B cell (primary cell): ENCODE data around the gene PRODH. TPM values are rescaled to one million over a fixed set of nuclear protein-coding genes. Genes with fewer than 3 reads are reported as not detected.
"Not testable (repeated sequence)": the region's sequence is repeated elsewhere in the genome, so short reads cannot be mapped to it uniquely, and the experiment has no call there.

Source experiments
- ATAC-seq: fragments of 200-7000 bp; cut with Tn5 transposase; one replicate; pipeline ENCODE4 v1.10.0; 2021; ENCODE audit warnings: low read depth, mild to moderate bottlenecking, moderate number of reproducible peaks, moderate library complexity
- CTCF ChIA-PET: fragments of 350-600 bp; sonication (Branson Sonifier 250); formaldehyde crosslinking; loops from one replicate; lab custom pipeline; 2021; ENCODE audit warnings: antibody characterized with exemption, inconsistent platforms; lab: Charles Lee
- POLR2A ChIA-PET: fragments of 350-600 bp; sonication (Branson Sonifier 250); formaldehyde crosslinking; loops from one replicate; lab custom pipeline; 2021; ENCODE audit warnings: antibody characterized with exemption; lab: Charles Lee
- DNase-seq: peaks from one replicate; pipeline ENCODE4 v3.0.0; 2013
- H2AFZ ChIP-seq: 2 replicates; pipeline ENCODE4 v1.6.1; 2012; ENCODE audit warnings: mild to moderate bottlenecking, low read depth, low read length; ENCODE audit not compliant: insufficient read depth, poor library complexity, severe bottlenecking
- H3K27ac ChIP-seq, 2 donors: 1 replicate in 1 of 2; 2 replicates in 1 of 2; pipeline ENCODE4 v1.5.1; 2012 to 2013; ENCODE audit warnings: low read length in 2 of 2, mild to moderate bottlenecking in 2 of 2, moderate library complexity in 1 of 2
- H3K27me3 ChIP-seq, 4 experiments: fragments of 200-600 bp in 1 of 4; sonication (generic) in 1 of 4; replicated peaks in 1 of 4; 1 replicate in 2 of 4; 2 replicates in 2 of 4; pipeline versions ENCODE4 v1.6.1 to v1.7.0; 2013 to 2016; ENCODE audit warnings: low read length in 3 of 4, mild to moderate bottlenecking in 2 of 4, mixed read lengths in 1 of 4, moderate library complexity in 1 of 4; ENCODE audit not compliant: insufficient read depth in 4 of 4, control insufficient read depth in 3 of 4; ENCODE audit errors: control extremely low read depth in 1 of 4
- H3K36me3 ChIP-seq, 2 experiments: replicated peaks in 1 of 2; 1 replicate in 1 of 2; 2 replicates in 1 of 2; pipeline versions ENCODE4 v1.6.1 to v1.7.1; 2013; ENCODE audit warnings: low read length in 1 of 2; ENCODE audit not compliant: insufficient read depth in 2 of 2, control insufficient read depth in 1 of 2; ENCODE audit errors: control extremely low read depth in 1 of 2, extremely low read depth in 1 of 2
- H3K4me1 ChIP-seq, 2 donors: fragments of 200-600 bp in 1 of 2; sonication (generic) in 1 of 2; 1 replicate in 1 of 2; 2 replicates in 1 of 2; pipeline versions ENCODE4 v1.5.1 to v1.6.1; 2013 to 2017; ENCODE audit warnings: low read length in 2 of 2; ENCODE audit not compliant: control insufficient read depth in 2 of 2, insufficient read depth in 2 of 2
- H3K4me2 ChIP-seq: replicated peaks from 2 replicates; pipeline ENCODE3; 2012; ENCODE audit warnings: mild to moderate bottlenecking, low read depth, low read length; ENCODE audit not compliant: poor library complexity, severe bottlenecking
- H3K4me3 ChIP-seq, 5 experiments: fragments of 200-600 bp in 1 of 5; sonication (generic) in 1 of 5; 1 replicate in 3 of 5; 2 replicates in 2 of 5; pipeline versions ENCODE4 v1.5.1 to v1.7.0; 2011 to 2016; ENCODE audit warnings: low read length in 4 of 5, mild to moderate bottlenecking in 4 of 5, low read depth in 2 of 5, control low read depth in 1 of 5, moderate library complexity in 1 of 5; ENCODE audit not compliant: insufficient read depth in 1 of 5; ENCODE audit errors: control extremely low read depth in 1 of 5, extremely low read depth in 1 of 5
- H3K79me2 ChIP-seq: fragments of 200-600 bp; sonication (generic); one replicate; pipeline ENCODE4 v1.6.0; 2016; ENCODE audit warnings: low read length; ENCODE audit not compliant: control insufficient read depth, insufficient read depth
- H3K9ac ChIP-seq: fragments of 200-600 bp; sonication (generic); 2 replicates; pipeline ENCODE4 v1.6.1; 2017; ENCODE audit warnings: mild to moderate bottlenecking, low read length, moderate library complexity
- H3K9me3 ChIP-seq, 3 donors: one replicate each; pipeline versions ENCODE4 v1.6.1 to v1.7.1; 2013; ENCODE audit warnings: low read length in 2 of 3; ENCODE audit not compliant: control insufficient read depth in 2 of 3, insufficient read depth in 1 of 3; ENCODE audit errors: control extremely low read depth in 1 of 3
- H4K20me1 ChIP-seq: 2 replicates; pipeline ENCODE4 v1.6.0; 2012; ENCODE audit warnings: mild to moderate bottlenecking, low read length; ENCODE audit not compliant: insufficient read depth, control insufficient read depth, poor library complexity, severe bottlenecking
- H3K27ac Mint-ChIP-seq: one replicate; pipeline ENCODE4 v1.8.0; 2021; ENCODE audit warnings: mixed read lengths
- H3K27me3 Mint-ChIP-seq: one replicate; pipeline ENCODE4 v1.8.0; 2021; ENCODE audit warnings: mixed read lengths
- H3K4me1 Mint-ChIP-seq: one replicate; pipeline ENCODE4 v1.8.0; 2021; ENCODE audit warnings: mixed read lengths
- H3K4me3 Mint-ChIP-seq: one replicate; pipeline ENCODE4 v1.8.0; 2021; ENCODE audit warnings: mixed read lengths
- H3K9me3 Mint-ChIP-seq: one replicate; pipeline ENCODE4 v1.8.0; 2022; ENCODE audit warnings: mixed read lengths; ENCODE audit not compliant: insufficient read depth
- CTCF ChIP-seq: fragments of 200-600 bp; IDR thresholded peaks from one replicate; pipeline ENCODE4 v1.8.0; 2022; ENCODE audit warnings: antibody characterized with exemption, mild to moderate bottlenecking
- EZH2 ChIP-seq: IDR thresholded peaks from 2 replicates; pipeline ENCODE4 v1.6.1; 2012; ENCODE audit warnings: borderline replicate concordance, low read depth, mild to moderate bottlenecking, moderate library complexity, low read length; ENCODE audit not compliant: insufficient read depth, poor library complexity, severe bottlenecking
- WGBS: methylation state at CpG from one replicate; pipeline ENCODE4 v1.1.5; 2013; ENCODE audit warnings: missing lambda C conversion rate; ENCODE audit not compliant: insufficient coverage; 5-methylcytosine and 5-hydroxymethylcytosine counted together
- intact Hi-C: fragments of 100-400 bp; cut with micrococcal nuclease; formaldehyde crosslinking; loops from one replicate; pipeline ENCODE4 v1.10.0; 2022
- polyA plus RNA-seq: library from polyadenylated mRNA; depleted of rRNA; stranded (reverse); fragments of >200 nt; gene quantifications from 2 replicates; pipeline ENCODE4 v1.2.3, GENCODE V29; 2012
- total RNA-seq, 2 donors: library from RNA; stranded (reverse); fragments of 120-200 nt in 1 of 2; gene quantifications; 1 replicate in 1 of 2; 2 replicates in 1 of 2; pipeline versions ENCODE4 v1.2.3 to v1.2.4, GENCODE V29; 2013 to 2022

Gene PRODH
- total and polyA plus RNA-seq, 2 donors (not counting 1 experiment from before 2014, with no cell fraction given) = not detected

GRCh38 chr22:18968011-18968749 lies 32.1 kb upstream of the PRODH start:
- peaks cover 0 to 4% (median 0%) of the 10 kb centered on the region in 3 donors for H3K9me3 ChIP-seq
- POLR2A ChIA-PET = no interaction called here
- no peak overlapping the region for H3K27ac Mint-ChIP-seq
- TF ChIP-seq EZH2 = no peak
- TF ChIP-seq CTCF = no peak
- no peaks in the 10 kb centered on the region for H3K9me3 Mint-ChIP-seq
- intact Hi-C loops = no loop called here
- no peaks in the 10 kb centered on the region for H3K36me3 ChIP-seq
- no peaks in the 10 kb centered on the region for H3K79me2 ChIP-seq
- H3K4me1 Mint-ChIP-seq = peaks cover 6% of the 10 kb centered on the region
- WGBS = 65% methylated on average over 14 of the region's 20 CpGs
- DNase-seq (no peak), ATAC-seq (no peak)
- no peak overlapping the region for H3K9ac ChIP-seq
- no peak overlapping the region for H2AFZ ChIP-seq
- no peaks in the 10 kb centered on the region for H4K20me1 ChIP-seq
- CTCF ChIA-PET = no interaction called here
- H3K4me3 ChIP-seq = no peak overlapping the region
- peaks cover 19% of the 10 kb centered on the region for H3K27me3 Mint-ChIP-seq
- H3K27me3 ChIP-seq = peaks cover 0 to 17% (median 3%) of the 10 kb centered on the region in 4 experiments
- peaks cover 0 to 5% of the 10 kb centered on the region in 2 donors for H3K4me1 ChIP-seq
- H3K4me2 ChIP-seq = no peak overlapping the region
- no peak overlapping the region for H3K4me3 Mint-ChIP-seq
- no peak overlapping the region for H3K27ac ChIP-seq

GRCh38 chr22:18967391-18968010 lies 31.4 kb upstream of the PRODH start:
- H3K9me3 ChIP-seq, H3K4me3 ChIP-seq, H2AFZ ChIP-seq, H4K20me1 ChIP-seq, H3K9ac ChIP-seq, H3K79me2 ChIP-seq, ATAC-seq, H3K4me3 Mint-ChIP-seq, H3K4me1 ChIP-seq, intact Hi-C loops, H3K36me3 ChIP-seq, POLR2A ChIA-PET, H3K4me2 ChIP-seq, H3K4me1 Mint-ChIP-seq, H3K27ac ChIP-seq, H3K27ac Mint-ChIP-seq, H3K9me3 Mint-ChIP-seq, DNase-seq: not testable (repeated sequence)
- peaks cover 19% of the 10 kb centered on the region for H3K27me3 Mint-ChIP-seq
- peaks cover 0 to 17% (median 3%) of the 10 kb centered on the region in 4 experiments for H3K27me3 ChIP-seq
- CTCF ChIA-PET = interaction anchor here (0.6 kb wide), 1 partner anchor 1942 kb away, joined by 3 read pairs; no protein-coding TSS in a partner anchor
- 65% methylated on average over 14 of the region's 14 CpGs for WGBS
